ENCODE measurements around the gene CAPN8.
A peak's percentile ranks its signal among the peaks of the same experiment; 100 is the strongest.

The CAPN8 gene

GRCh38 chr1:223665592-223666312 lies at the start of gene CAPN8:
Gene CAPN8 (minus strand): TSS chr1:223665701. CDS start chr1:223665646, 55 bp downstream.
- no peak for DNase-seq

GRCh38 chr1:223714849-223715603 lies 49.5 kb upstream of the CAPN8 start:
- no peak for DNase-seq

- DNase-seq, result no peak
Measured at GRCh38 chr1:223714421-223714724, 48.9 kb upstream of the CAPN8 start.

- no peak for DNase-seq
Measured at GRCh38 chr1:223713546-223714420, 48.3 kb upstream of the CAPN8 start.

GRCh38 chr1:223712850-223713474 lies 47.5 kb upstream of the CAPN8 start:
- DNase-seq, result peak; percentile 74

GRCh38 chr1:223712194-223712849 lies 46.8 kb upstream of the CAPN8 start, which contains the start of gene CAPN2:
Gene CAPN2 (plus strand): TSS chr1:223712539. CDS start chr1:223712641, 102 bp downstream.
- peak; percentile 79 for DNase-seq

GRCh38 chr1:223711747-223712193 lies 46.3 kb upstream of the CAPN8 start:
- DNase-seq, result no peak

GRCh38 chr1:223711173-223711572 lies 45.7 kb upstream of the CAPN8 start:
- DNase-seq, result no peak

- DNase-seq, result no peak
Measured at GRCh38 chr1:223710179-223711133, 45.0 kb upstream of the CAPN8 start.

GRCh38 chr1:223709598-223709997 lies 44.1 kb upstream of the CAPN8 start:
- DNase-seq, result no peak

GRCh38 chr1:223708651-223709268 lies 43.3 kb upstream of the CAPN8 start:
- peak; percentile 44 for DNase-seq

- DNase-seq, result peak; percentile 46
Measured at GRCh38 chr1:223708001-223708359, 42.5 kb upstream of the CAPN8 start.

- DNase-seq, result peak; percentile 48
Measured at GRCh38 chr1:223707256-223708000, 41.9 kb upstream of the CAPN8 start.

GRCh38 chr1:223706077-223706973 lies 40.8 kb upstream of the CAPN8 start:
- peak; percentile 48 for DNase-seq

- peak; percentile 36 for DNase-seq
Measured at GRCh38 chr1:223704921-223705878, 39.7 kb upstream of the CAPN8 start.

- DNase-seq, result no peak
Measured at GRCh38 chr1:223703668-223704013, 38.1 kb upstream of the CAPN8 start.
